SK-N-SH (cell line): ENCODE results near the gene KCND3.
"Not testable (repeated sequence)": the region's sequence is repeated elsewhere in the genome, so short reads cannot be mapped to it uniquely, and the experiment has no call there.

Experiments
- EP300 ChIP-seq, 2 experiments: IDR thresholded peaks; 2 replicates each; pipeline versions ENCODE4 v1.4.0 to v1.6.1; 2012; ENCODE audit warnings: borderline replicate concordance in 1 of 2, low read depth in 1 of 2, low read length in 1 of 2
- RFX5 ChIP-seq: IDR thresholded peaks from 2 replicates; pipeline ENCODE4 v1.6.1; 2012; ENCODE audit warnings: mild to moderate bottlenecking, improper control_type of control experiment, low read length
- SMC3 ChIP-seq: IDR thresholded peaks from 2 replicates; pipeline ENCODE4 v1.6.1; 2012; ENCODE audit warnings: low read depth, low read length, improper control_type of control experiment
- TAF1 ChIP-seq: IDR thresholded peaks from 2 replicates; pipeline ENCODE4 v1.6.1; 2012; ENCODE audit warnings: low read depth, mild to moderate bottlenecking, low read length, moderate library complexity, borderline replicate concordance
- TF ChIP-seq, protein P1 (sequence below): fragments of 200-600 bp; sonication (generic); IDR thresholded peaks from 2 replicates; pipeline ENCODE4 v1.6.1; 2017; ENCODE audit warnings: antibody characterized with exemption, mild to moderate bottlenecking, moderate library complexity
- TF ChIP-seq, protein P2 (sequence below): fragments of 150-350 bp; IDR thresholded peaks from 2 replicates; pipeline ENCODE4 v1.6.1; 2017; ENCODE audit warnings: antibody characterized with exemption, low read length, low read depth, borderline replicate concordance
- TF ChIP-seq, protein P3 (sequence below): IDR thresholded peaks from 2 replicates; pipeline ENCODE4 v1.4.0; 2012; ENCODE audit warnings: low read depth

DNA sequence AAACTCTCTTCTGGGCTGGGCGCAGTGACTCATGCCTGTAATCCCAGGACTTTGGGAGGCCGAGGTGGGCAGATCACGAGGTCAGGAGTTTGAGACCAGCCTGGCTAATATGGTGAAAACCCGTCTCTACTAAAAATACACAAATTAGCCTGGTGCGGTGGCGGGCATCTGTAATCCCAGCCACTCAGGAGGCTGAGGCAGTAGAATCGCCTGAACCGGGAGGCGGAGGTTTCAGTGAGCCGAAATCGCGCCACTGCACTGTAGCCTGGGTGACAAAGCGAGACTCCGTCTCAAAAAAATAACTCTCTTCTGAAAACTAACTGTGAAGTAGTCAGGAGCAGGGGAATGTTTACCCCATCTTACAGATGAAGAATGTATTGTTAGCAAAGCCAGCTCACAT lies 247.2 kb downstream of the KCND3 start:
- TF ChIP-seq, protein P1, sequence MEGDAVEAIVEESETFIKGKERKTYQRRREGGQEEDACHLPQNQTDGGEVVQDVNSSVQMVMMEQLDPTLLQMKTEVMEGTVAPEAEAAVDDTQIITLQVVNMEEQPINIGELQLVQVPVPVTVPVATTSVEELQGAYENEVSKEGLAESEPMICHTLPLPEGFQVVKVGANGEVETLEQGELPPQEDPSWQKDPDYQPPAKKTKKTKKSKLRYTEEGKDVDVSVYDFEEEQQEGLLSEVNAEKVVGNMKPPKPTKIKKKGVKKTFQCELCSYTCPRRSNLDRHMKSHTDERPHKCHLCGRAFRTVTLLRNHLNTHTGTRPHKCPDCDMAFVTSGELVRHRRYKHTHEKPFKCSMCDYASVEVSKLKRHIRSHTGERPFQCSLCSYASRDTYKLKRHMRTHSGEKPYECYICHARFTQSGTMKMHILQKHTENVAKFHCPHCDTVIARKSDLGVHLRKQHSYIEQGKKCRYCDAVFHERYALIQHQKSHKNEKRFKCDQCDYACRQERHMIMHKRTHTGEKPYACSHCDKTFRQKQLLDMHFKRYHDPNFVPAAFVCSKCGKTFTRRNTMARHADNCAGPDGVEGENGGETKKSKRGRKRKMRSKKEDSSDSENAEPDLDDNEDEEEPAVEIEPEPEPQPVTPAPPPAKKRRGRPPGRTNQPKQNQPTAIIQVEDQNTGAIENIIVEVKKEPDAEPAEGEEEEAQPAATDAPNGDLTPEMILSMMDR: not testable (repeated sequence)
- not testable (repeated sequence) for TF ChIP-seq EP300 (IDR thresholded peaks at IDR 0.05; ENCODE audit: borderline replicate concordance in 1 of 2, low read depth in 1 of 2, low read length in 1 of 2); RFX5; SMC3; TAF1
- TF ChIP-seq, protein P2, sequence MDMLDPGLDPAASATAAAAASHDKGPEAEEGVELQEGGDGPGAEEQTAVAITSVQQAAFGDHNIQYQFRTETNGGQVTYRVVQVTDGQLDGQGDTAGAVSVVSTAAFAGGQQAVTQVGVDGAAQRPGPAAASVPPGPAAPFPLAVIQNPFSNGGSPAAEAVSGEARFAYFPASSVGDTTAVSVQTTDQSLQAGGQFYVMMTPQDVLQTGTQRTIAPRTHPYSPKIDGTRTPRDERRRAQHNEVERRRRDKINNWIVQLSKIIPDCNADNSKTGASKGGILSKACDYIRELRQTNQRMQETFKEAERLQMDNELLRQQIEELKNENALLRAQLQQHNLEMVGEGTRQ: not testable (repeated sequence)
- TF ChIP-seq, protein P3, sequence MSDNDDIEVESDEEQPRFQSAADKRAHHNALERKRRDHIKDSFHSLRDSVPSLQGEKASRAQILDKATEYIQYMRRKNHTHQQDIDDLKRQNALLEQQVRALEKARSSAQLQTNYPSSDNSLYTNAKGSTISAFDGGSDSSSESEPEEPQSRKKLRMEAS: not testable (repeated sequence)
